ENCODE results near the gene ANP32B.

Gene ANP32B

DNA sequence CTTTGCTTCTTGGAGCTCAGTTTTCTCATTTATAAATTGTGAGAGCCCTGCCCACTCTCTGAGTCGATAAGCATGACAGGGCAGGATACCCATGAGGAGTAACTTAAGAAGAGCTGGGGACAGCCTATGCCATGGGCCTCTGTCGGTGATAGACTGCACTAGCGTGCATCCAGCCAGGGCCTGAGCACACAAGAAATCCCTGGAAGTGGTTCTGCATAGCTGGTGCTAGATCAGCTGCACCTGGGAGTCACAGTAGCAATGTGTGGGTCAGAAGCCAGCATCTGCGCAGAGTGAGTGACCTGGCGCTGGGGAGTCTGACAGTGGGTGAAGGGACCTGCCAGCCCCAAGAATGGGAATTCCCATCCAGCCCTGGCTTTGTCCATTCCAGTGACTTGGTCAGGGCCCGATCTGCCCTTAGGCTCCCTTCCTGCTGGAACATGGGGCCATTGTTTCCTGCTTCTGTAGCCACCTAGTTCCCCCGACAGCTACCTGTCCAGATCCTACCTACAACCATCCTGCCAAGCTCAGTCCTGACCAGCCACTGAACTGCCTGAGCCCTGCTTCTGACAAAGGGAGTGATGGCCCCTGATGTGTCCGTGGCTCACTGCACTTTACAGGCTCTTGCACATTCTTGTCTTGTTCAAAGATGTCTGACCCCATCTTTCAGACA is 37.5 kb downstream of the ANP32B start:
- H3K36me3 ChIP-seq (ENCODE audit: insufficient read depth, insufficient read length, low read length): peaks cover 49% of the 10 kb centered on the region
- no peak overlapping the region for H3K9ac ChIP-seq (ENCODE audit: insufficient read length, low read depth)
- H3K4me3 ChIP-seq (ENCODE audit: insufficient read length, low read depth): no peak overlapping the region
- TF ChIP-seq ZNF274 (IDR thresholded peaks at IDR 0.05; ENCODE audit: low read depth, low read length) (no peak), YY1 (IDR thresholded peaks at IDR 0.05; ENCODE audit: insufficient read depth, insufficient read length) (no peak), SUZ12 (IDR thresholded peaks at IDR 0.05; ENCODE audit: extremely low read depth, insufficient read depth, insufficient read length) (no peak)
- peaks cover 3% of the 10 kb centered on the region for H3K4me1 ChIP-seq (ENCODE audit: insufficient read depth, insufficient read length)
- no peaks in the 10 kb centered on the region for H3K27me3 ChIP-seq (ENCODE audit: insufficient read depth, insufficient read length)
- no peaks in the 10 kb centered on the region for H3K9me3 ChIP-seq (ENCODE audit: insufficient read depth, low read length)
- DNase-seq (ENCODE audit: low read depth, low spot score): no peak

DNA sequence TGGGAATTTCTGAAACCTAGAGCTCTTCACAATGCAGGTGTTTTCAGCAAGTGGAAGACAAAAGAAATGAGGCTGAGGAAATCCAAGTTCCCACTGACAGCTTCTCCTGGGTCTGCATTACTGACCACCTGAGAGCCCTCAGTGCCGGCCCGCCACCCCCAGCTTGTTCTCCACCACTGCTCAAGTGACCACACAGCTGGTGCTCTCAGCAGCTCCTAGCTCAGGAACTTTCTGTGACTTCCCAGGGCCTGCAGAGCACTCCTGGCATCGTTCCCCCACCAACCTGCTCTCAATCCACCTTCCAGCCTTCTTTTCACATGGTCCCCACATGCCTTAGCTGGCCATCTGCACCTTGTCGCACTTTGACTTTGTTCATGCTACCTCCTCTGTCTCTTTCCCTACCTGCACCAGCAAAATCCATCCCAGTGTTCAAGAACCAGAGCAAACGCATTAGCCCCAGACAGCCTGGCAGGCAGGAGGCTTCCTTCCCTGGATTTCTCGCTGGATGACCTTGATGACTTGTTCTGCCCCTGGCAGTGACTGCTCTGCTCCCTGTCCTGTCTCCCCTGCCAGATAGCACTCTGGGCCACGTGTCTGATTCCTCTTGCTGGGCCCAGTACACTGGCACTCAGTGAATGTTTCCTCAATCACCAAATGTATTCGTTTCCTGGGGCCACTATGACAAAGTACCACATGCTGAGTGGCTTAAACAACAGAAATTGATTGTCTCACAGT is 38.3 kb downstream of the ANP32B start:
- DNase-seq (ENCODE audit: low read depth, low spot score): no peak
- no peak overlapping the region for H3K9ac ChIP-seq (ENCODE audit: insufficient read length, low read depth)
- H3K4me3 ChIP-seq (ENCODE audit: insufficient read length, low read depth): no peak overlapping the region
- TF ChIP-seq YY1 (IDR thresholded peaks at IDR 0.05; ENCODE audit: insufficient read depth, insufficient read length) (no peak), ZNF274 (IDR thresholded peaks at IDR 0.05; ENCODE audit: low read depth, low read length) (no peak), SUZ12 (IDR thresholded peaks at IDR 0.05; ENCODE audit: extremely low read depth, insufficient read depth, insufficient read length) (no peak)
- peaks cover 40% of the 10 kb centered on the region for H3K36me3 ChIP-seq (ENCODE audit: insufficient read depth, insufficient read length, low read length)
- peaks cover 3% of the 10 kb centered on the region for H3K4me1 ChIP-seq (ENCODE audit: insufficient read depth, insufficient read length)
- H3K9me3 ChIP-seq (ENCODE audit: insufficient read depth, low read length): no peaks in the 10 kb centered on the region
- no peaks in the 10 kb centered on the region for H3K27me3 ChIP-seq (ENCODE audit: insufficient read depth, insufficient read length)

GRCh38 chr9:98022447-98022846 is 39.3 kb downstream of the ANP32B start:
- Histone ChIP-seq H3K4me3 (ENCODE audit: insufficient read length, low read depth) (no peak overlapping the region), H3K9ac (ENCODE audit: insufficient read length, low read depth) (no peak overlapping the region), H3K9me3 (ENCODE audit: insufficient read depth, low read length) (no peaks in the 10 kb centered on the region), H3K27me3 (ENCODE audit: insufficient read depth, insufficient read length) (no peaks in the 10 kb centered on the region), H3K36me3 (ENCODE audit: insufficient read depth, insufficient read length, low read length) (peaks cover 30% of the 10 kb centered on the region), H3K4me1 (ENCODE audit: insufficient read depth, insufficient read length) (peaks cover 3% of the 10 kb centered on the region)
- DNase-seq (ENCODE audit: low read depth, low spot score): no peak
- TF ChIP-seq ZNF274 (IDR thresholded peaks at IDR 0.05; ENCODE audit: low read depth, low read length) (no peak), YY1 (IDR thresholded peaks at IDR 0.05; ENCODE audit: insufficient read depth, insufficient read length) (no peak), SUZ12 (IDR thresholded peaks at IDR 0.05; ENCODE audit: extremely low read depth, insufficient read depth, insufficient read length) (no peak)

DNA sequence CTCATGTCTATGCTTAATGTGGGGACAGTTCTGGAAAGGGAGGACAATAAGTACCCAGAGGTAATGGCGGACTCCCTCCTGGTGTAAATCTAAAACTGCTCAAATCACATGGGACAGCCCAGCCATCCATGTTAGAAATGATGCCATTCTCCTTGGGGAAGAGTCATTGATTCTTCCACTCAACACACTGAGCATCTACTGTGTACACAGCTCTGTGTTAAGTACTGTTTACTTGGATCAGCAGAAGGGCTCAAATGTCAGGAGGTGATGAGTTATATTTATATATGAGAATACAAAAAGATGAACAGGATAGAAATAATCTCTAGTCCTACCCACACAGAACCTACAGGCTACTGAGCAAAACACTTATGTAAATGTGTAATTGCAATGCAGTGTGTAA is 41.6 kb downstream of the ANP32B start:
- H3K36me3 ChIP-seq (ENCODE audit: insufficient read depth, insufficient read length, low read length): peaks cover 13% of the 10 kb centered on the region
- peaks cover 3% of the 10 kb centered on the region for H3K4me1 ChIP-seq (ENCODE audit: insufficient read depth, insufficient read length)
- no peak for DNase-seq (ENCODE audit: low read depth, low spot score)
- no peak overlapping the region for H3K4me3 ChIP-seq (ENCODE audit: insufficient read length, low read depth)
- no peaks in the 10 kb centered on the region for H3K27me3 ChIP-seq (ENCODE audit: insufficient read depth, insufficient read length)
- TF ChIP-seq YY1 (IDR thresholded peaks at IDR 0.05; ENCODE audit: insufficient read depth, insufficient read length): no peak
- TF ChIP-seq SUZ12 (IDR thresholded peaks at IDR 0.05; ENCODE audit: extremely low read depth, insufficient read depth, insufficient read length): no peak
- no peak for TF ChIP-seq ZNF274 (IDR thresholded peaks at IDR 0.05; ENCODE audit: low read depth, low read length)
- no peak overlapping the region for H3K9ac ChIP-seq (ENCODE audit: insufficient read length, low read depth)
- H3K9me3 ChIP-seq (ENCODE audit: insufficient read depth, low read length): no peaks in the 10 kb centered on the region

- no peaks in the 10 kb centered on the region for H3K4me1 ChIP-seq (ENCODE audit: insufficient read depth, insufficient read length)
Observed at GRCh38 chr9:98031169-98031568, 48.0 kb downstream of the ANP32B start.

DNA sequence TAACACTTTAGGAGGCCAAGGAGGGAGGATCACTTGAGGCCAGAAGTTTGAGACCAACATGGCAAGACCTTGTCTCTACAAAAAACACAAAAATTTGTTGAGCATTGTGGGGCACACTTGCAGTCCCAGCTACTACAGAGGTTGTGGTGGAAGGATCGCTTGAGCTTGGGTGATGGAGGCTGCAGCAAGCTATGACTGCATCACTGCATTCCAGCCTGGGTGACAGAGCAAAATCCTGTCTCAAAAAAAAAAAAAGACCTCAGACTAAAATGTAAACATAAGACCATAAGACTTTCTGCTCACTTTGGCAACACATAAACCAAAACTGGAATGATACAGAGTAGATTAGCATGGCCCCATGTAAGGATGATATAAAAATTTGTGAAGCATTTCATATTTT is 48.8 kb downstream of the ANP32B start:
- Histone ChIP-seq H3K9ac (ENCODE audit: insufficient read length, low read depth) (no peak overlapping the region), H3K4me3 (ENCODE audit: insufficient read length, low read depth) (no peak overlapping the region), H3K27me3 (ENCODE audit: insufficient read depth, insufficient read length) (no peaks in the 10 kb centered on the region), H3K36me3 (ENCODE audit: insufficient read depth, insufficient read length, low read length) (no peaks in the 10 kb centered on the region), H3K9me3 (ENCODE audit: insufficient read depth, low read length) (no peaks in the 10 kb centered on the region), H3K4me1 (ENCODE audit: insufficient read depth, insufficient read length) (no peaks in the 10 kb centered on the region)
- DNase-seq (ENCODE audit: low read depth, low spot score): no peak
- TF ChIP-seq YY1 (IDR thresholded peaks at IDR 0.05; ENCODE audit: insufficient read depth, insufficient read length) (no peak), SUZ12 (IDR thresholded peaks at IDR 0.05; ENCODE audit: extremely low read depth, insufficient read depth, insufficient read length) (no peak), ZNF274 (IDR thresholded peaks at IDR 0.05; ENCODE audit: low read depth, low read length) (no peak)

More at GRCh38 chr9:98031169-98031568, 48.0 kb downstream of the ANP32B start:
- Histone ChIP-seq H3K9me3 (ENCODE audit: insufficient read depth, low read length) (no peaks in the 10 kb centered on the region), H3K9ac (ENCODE audit: insufficient read length, low read depth) (no peak overlapping the region), H3K36me3 (ENCODE audit: insufficient read depth, insufficient read length, low read length) (no peaks in the 10 kb centered on the region), H3K4me3 (ENCODE audit: insufficient read length, low read depth) (no peak overlapping the region), H3K27me3 (ENCODE audit: insufficient read depth, insufficient read length) (no peaks in the 10 kb centered on the region)
- DNase-seq (ENCODE audit: low read depth, low spot score): no peak
- no peak for TF ChIP-seq ZNF274 (IDR thresholded peaks at IDR 0.05; ENCODE audit: low read depth, low read length)
- TF ChIP-seq YY1 (IDR thresholded peaks at IDR 0.05; ENCODE audit: insufficient read depth, insufficient read length): no peak
- TF ChIP-seq SUZ12 (IDR thresholded peaks at IDR 0.05; ENCODE audit: extremely low read depth, insufficient read depth, insufficient read length): no peak

Measured in NT2/D1 (cell line).